ENCODE measurements around the gene TRAPPC8. TPM values are rescaled to one million over a fixed set of nuclear protein-coding genes. Genes with fewer than 3 reads are reported as not detected.

The TRAPPC8 gene
- total RNA-seq, 2 experiments from 2014 or later, result 24.4 to 26.3 TPM

DNA sequence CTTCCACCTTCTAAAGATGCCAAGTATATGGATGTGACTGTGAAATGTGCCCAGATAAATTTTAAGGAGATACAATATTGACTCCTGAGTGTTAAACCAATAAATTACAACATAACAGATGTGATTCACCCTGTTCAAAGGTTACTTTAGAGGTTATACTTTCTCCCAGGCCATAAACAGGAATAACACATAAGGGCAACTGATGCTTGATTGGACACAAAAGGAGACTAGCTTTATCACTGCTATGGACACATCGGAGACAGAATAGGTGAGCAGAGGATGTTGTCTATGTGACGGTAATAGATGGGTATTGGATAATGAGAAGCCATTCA, 150.4 kb downstream of the TRAPPC8 start:
- DNase-seq (no peak), ATAC-seq (ENCODE audit: poor library complexity) (no peak)
- Histone ChIP-seq H3K9me3 (ENCODE audit: control insufficient read depth in 1 of 2, insufficient read depth in 1 of 2, low read length in 2 of 2) (no peaks in the 10 kb centered on the region), H3K27ac (ENCODE audit: low read depth in 1 of 2, low read length in 2 of 2) (no peak overlapping the region), H3K4me3 (ENCODE audit: low read length) (no peak overlapping the region), H3K27me3 (ENCODE audit: control insufficient read depth in 1 of 2, insufficient read depth in 2 of 2, low read length in 2 of 2) (no peaks in the 10 kb centered on the region), H3K4me1 (ENCODE audit: insufficient read depth, low read length) (no peaks in the 10 kb centered on the region), H3K36me3 (ENCODE audit: insufficient read depth, low read length) (no peaks in the 10 kb centered on the region)
- Mint-ChIP-seq H3K4me1 (ENCODE audit: low read depth) (no peaks in the 10 kb centered on the region), H3K36me3 (ENCODE audit: low read depth) (no peaks in the 10 kb centered on the region), H3K27ac (no peak overlapping the region), H3K27me3 (no peaks in the 10 kb centered on the region), H3K9me3 (no peaks in the 10 kb centered on the region), H3K4me3 (no peak overlapping the region)
- ChIA-PET POLR2A (no interaction called here), CTCF (no interaction called here)
- no peak for TF ChIP-seq CTCF (IDR thresholded peaks at IDR 0.05)
- intact Hi-C loops (cut with DNase I, micrococcal nuclease), result no loop called here

GRCh38 chr18:31791817-31792579, 150.9 kb downstream of the TRAPPC8 start:
- Histone ChIP-seq H3K4me1 (ENCODE audit: insufficient read depth, low read length) (no peaks in the 10 kb centered on the region), H3K9me3 (ENCODE audit: control insufficient read depth in 1 of 2, insufficient read depth in 1 of 2, low read length in 2 of 2) (no peaks in the 10 kb centered on the region), H3K4me3 (ENCODE audit: low read length) (no peak overlapping the region), H3K27ac (ENCODE audit: low read depth in 1 of 2, low read length in 2 of 2) (no peak overlapping the region), H3K27me3 (ENCODE audit: control insufficient read depth in 1 of 2, insufficient read depth in 2 of 2, low read length in 2 of 2) (no peaks in the 10 kb centered on the region), H3K36me3 (ENCODE audit: insufficient read depth, low read length) (no peaks in the 10 kb centered on the region)
- H3K36me3 Mint-ChIP-seq (ENCODE audit: low read depth), result no peaks in the 10 kb centered on the region
- intact Hi-C loops (cut with DNase I, micrococcal nuclease), result no loop called here
- H3K4me3 Mint-ChIP-seq, result no peak overlapping the region
- ChIA-PET POLR2A (no interaction called here), CTCF (no interaction called here)
- DNase-seq, result peak in 3 of 14 experiments; percentile 10 to 21 (median 17)
- no peak overlapping the region for H3K27ac Mint-ChIP-seq
- no peaks in the 10 kb centered on the region for H3K9me3 Mint-ChIP-seq
- no peak for ATAC-seq (ENCODE audit: poor library complexity)
- no peaks in the 10 kb centered on the region for H3K27me3 Mint-ChIP-seq
- no peak for TF ChIP-seq CTCF (IDR thresholded peaks at IDR 0.05)
- H3K4me1 Mint-ChIP-seq (ENCODE audit: low read depth), result no peaks in the 10 kb centered on the region

- Mint-ChIP-seq H3K9me3 (no peaks in the 10 kb centered on the region), H3K27ac (no peak overlapping the region), H3K27me3 (no peaks in the 10 kb centered on the region), H3K4me1 (ENCODE audit: low read depth) (no peaks in the 10 kb centered on the region), H3K36me3 (ENCODE audit: low read depth) (no peaks in the 10 kb centered on the region), H3K4me3 (no peak overlapping the region)
- Histone ChIP-seq H3K27me3 (ENCODE audit: control insufficient read depth in 1 of 2, insufficient read depth in 2 of 2, low read length in 2 of 2) (no peaks in the 10 kb centered on the region), H3K4me3 (ENCODE audit: low read length) (no peak overlapping the region), H3K27ac (ENCODE audit: low read depth in 1 of 2, low read length in 2 of 2) (no peak overlapping the region), H3K36me3 (ENCODE audit: insufficient read depth, low read length) (no peaks in the 10 kb centered on the region), H3K4me1 (ENCODE audit: insufficient read depth, low read length) (no peaks in the 10 kb centered on the region), H3K9me3 (ENCODE audit: control insufficient read depth in 1 of 2, insufficient read depth in 1 of 2, low read length in 2 of 2) (no peaks in the 10 kb centered on the region)
- DNase-seq, result no peak
- intact Hi-C loops (cut with DNase I, micrococcal nuclease), result no loop called here
- ChIA-PET CTCF (no interaction called here), POLR2A (no interaction called here)
- TF ChIP-seq CTCF (IDR thresholded peaks at IDR 0.05), result no peak
- no peak for ATAC-seq (ENCODE audit: poor library complexity)
Observed at GRCh38 chr18:31789409-31789808, 153.5 kb downstream of the TRAPPC8 start.

Measured in CD4-positive, alpha-beta T cell (primary cell).